Stimulated activated CD4-positive, alpha-beta T cell treated with anti-CD3 and anti-CD28 coated beads, TNF-alpha, amount 100 ng/mL, for 48 hours (primary cell): ENCODE measurements around the gene ELFN1.
"Not testable (repeated sequence)": the region's sequence is repeated elsewhere in the genome, so short reads cannot be mapped to it uniquely, and the experiment has no call there.

Experiments
- DNase-seq, 3 donors: peaks; one replicate each; pipeline ENCODE4 v3.0.0-alpha.2; 2020; ENCODE audit warnings: low read depth in 3 of 3

Gene ELFN1

DNA sequence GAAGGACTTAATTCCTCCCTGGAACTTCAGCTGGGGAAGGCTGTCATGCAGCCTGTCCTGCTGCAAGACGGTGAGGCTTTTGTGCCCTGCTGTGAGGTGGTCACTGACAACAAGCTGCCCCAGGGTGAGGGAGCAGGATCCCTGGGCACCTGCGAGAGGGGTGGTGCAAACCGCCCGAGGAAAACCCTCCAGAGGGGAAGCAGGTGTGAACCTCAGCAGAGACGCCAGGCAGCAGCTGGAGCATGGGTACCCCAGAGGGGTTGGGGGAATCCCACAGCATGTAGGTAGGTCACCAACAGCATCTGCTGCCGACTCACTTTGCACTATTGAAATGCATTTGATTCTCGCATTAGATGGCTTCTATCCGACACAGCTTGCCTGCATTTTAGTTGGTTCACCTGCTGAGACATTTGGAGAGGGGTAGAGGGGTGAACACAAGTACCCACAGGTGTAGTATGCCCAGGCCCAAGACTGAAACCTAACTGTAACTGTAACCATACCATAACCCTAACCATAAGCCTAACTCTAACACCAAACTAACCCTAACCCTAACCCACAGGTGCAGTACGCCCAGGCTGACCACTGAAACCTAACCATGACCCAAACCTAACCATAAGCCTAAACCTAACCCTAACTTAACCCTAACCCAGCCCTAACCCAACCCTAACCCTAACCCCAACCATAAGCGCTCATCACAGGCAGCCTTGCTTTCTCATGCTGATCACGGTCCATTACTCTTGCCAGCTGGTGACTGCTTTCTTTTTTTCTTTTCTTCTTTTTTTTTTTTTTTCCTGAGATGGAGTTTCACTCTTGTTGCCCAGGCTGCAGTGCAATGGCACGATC is 85.9 kb downstream of the ELFN1 start:
- no peak for DNase-seq

- no peak for DNase-seq
These were observed 87.5 kb downstream of the ELFN1 start for GRCh38 chr7:1757601-1758000.

GRCh38 chr7:1758028-1758858 is 88.2 kb downstream of the ELFN1 start:
- peak in 1 of 3 donors; percentile 9 for DNase-seq

DNA sequence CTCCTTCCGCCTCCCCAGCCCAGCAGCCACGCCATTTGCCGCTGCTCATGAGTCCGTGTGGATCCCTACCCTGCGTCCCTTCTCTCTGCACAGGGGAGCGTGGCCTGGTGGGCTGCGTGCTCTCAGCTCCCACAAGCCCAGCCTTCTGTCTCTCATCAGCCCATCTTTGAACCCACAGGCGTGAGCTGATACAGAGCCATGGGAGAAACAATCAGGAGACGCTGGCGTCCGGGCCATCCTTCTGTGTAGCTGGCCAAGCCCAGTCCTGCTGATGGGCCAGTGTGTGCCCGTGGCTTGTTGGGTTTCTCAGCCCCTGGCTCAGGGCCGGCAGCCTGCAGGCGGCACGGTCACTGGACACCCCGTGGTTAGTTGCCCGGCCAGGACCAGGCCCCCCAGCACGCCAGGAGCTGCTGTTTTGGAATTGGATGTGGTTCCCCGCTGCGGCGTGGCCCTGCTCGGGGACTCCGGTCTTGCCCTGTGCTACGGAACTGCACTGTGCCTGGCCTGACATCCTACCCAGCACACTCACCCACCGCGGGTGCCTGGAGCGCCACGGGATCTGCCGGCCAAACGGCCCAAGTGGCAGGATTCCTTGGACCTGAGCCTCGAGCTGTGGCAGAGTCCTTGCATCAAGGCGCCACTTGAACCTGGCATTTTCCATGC is 88.9 kb downstream of the ELFN1 start:
- no peak for DNase-seq

- no peak for DNase-seq
These were observed 91.0 kb downstream of the ELFN1 start for GRCh38 chr7:1761097-1761496.

- DNase-seq = no peak
These were observed 91.7 kb downstream of the ELFN1 start for GRCh38 chr7:1761774-1762173.

DNA sequence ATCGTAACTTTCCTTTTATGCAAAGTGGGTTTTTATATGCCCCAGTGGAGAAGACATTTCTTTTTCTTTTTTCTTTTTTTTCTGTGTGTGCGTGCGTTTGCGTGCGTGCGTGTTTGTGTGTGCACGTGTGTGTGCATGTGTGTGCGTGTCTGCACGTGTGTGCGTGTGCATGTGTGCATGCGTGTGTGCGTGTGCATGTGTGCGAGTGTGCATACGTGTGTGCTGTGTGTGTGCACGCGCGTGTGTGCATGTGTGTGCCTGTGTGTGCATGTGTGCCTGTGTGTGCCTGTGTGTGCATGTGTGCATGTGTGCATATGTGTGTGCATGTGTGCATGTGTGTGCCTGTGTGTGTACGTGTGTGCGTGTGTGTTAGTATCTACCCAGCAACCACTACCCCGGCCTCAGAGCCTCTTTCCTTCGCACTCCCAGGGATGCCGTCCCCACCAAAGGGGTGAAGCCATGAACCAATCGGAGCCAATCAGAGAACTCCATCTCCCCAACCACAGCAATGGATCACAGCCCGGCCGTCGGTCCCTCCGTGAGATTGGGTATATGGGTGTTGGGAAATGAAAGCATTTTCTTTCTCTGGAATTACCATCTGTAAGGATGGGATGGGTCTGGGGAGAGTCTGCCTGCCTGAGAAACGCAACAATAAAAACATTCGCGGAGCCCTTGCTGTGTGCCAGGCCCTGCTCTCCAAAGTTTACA is 92.3 kb downstream of the ELFN1 start:
- no peak for DNase-seq

DNA sequence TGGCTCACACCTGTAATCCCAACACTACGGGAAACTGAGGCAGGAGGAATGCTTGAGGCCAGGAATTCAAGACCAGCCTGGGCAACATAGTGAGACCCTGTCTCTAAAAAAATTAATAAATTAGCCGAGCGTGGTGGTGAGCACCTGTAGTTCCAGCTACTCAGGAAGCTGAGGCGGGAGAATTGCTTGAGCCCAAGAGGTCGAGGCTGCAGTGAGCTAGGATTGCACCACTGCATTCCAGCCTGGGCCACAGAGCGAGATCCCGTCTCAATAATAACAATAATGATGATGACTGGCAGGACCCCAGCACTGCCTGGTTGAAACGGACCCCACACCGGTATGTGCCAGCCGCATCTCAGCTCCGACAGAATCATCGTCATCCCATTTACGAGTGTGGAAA is 93.0 kb downstream of the ELFN1 start:
- no peak for DNase-seq

- DNase-seq = not testable (repeated sequence)
These were observed 93.8 kb downstream of the ELFN1 start for GRCh38 chr7:1763911-1764310.

DNA sequence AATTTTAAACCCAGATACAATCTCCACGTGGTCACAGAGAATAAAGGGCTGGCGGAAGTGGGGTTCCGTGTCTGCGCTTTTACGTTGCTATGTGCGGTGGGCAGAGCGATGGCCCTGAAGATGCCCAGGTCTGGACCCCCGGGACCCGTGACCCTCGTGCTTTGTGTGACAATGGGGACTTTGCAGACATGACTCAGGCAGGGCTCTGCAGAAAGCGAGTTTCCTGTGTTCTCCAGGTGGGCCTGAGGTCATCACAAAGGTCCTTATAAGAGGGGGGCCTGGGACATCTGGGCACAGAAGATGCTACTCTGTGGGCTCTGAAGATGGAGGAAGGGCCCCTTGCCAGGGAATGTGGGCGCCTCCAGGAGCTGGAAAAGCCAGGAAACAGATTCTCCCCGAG is 95.3 kb downstream of the ELFN1 start:
- DNase-seq = no peak

GRCh38 chr7:1767524-1767923 is 97.4 kb downstream of the ELFN1 start:
- no peak for DNase-seq

- DNase-seq = no peak
These were observed 98.8 kb downstream of the ELFN1 start for GRCh38 chr7:1768832-1769231.

GRCh38 chr7:1769286-1770200 is 99.5 kb downstream of the ELFN1 start:
- DNase-seq = no peak

DNA sequence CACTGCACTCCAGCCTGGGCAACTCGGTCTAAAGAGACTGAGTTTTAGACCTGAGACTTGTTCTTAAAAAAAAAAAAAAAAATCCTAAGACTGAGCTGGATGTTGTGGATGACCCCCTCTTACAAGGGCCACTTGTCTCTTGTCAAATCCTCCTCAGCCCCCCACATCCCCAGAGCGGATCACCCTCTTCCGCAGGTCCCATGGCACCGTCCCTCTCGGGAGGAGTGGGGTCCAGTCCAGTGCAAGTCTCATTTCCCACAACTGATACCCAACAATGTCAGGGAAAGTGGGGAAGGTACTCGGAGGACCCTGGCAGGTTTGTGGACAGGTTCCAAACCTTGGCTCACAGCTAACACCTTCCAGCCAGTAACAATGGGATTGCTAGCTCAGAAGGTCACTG is 100.3 kb downstream of the ELFN1 start:
- no peak for DNase-seq

DNA sequence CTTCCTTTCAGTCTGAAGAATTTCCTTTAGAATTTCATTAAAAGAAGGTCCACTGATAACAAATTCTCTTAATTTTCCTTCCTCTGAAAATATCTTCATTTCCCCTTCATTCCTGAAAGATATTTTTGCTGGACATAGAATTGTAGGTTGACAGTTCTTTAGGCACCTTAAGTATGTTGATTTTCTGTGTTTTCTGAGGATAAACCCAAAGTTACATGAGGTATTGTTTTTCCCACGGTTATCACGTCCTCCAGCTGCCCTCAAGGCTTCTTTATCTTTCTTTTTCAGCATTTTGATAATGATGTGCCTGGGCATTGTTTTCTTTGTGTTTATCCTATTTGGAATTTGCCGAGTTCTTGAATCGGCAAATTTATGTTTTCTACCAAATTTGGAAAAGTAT is 105.3 kb downstream of the ELFN1 start:
- no peak for DNase-seq

DNA sequence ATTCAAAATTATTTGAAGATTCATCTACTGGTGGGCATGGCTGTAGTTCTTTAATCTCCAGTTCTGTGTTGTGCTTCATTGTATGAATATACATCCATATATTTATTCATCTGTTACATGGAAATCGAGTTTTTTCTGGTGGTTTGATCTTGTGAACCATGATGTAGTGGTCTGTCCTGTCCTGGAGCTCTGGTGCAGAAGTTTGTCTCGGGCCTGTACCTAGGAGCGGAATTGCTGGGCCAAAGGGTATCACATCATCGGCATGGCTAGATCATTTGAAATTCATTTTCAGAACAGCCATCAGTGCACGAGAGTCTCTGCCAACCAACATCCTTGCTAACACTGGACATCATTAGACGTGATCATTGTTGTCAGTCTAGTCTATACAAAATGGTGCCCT is 107.0 kb downstream of the ELFN1 start:
- DNase-seq = no peak

DNA sequence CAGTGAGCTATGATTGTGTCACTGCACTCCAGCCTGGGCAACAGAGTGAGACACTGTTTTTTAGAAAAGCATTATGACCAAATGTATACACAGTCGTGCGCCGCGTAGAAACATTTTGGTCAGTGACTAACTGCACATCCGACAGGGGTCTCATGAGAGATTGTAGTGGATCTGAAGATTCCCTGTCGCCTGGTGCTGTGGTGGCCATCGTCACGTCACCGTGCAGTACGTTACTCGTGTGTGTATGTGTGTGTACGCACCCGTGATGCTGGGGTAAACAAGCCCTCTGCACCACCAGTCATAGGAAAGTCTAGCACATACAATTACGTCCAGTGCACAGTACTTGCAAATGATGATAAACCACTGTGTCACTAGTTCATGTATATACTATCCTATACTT is 109.4 kb downstream of the ELFN1 start:
- DNase-seq = no peak

DNA sequence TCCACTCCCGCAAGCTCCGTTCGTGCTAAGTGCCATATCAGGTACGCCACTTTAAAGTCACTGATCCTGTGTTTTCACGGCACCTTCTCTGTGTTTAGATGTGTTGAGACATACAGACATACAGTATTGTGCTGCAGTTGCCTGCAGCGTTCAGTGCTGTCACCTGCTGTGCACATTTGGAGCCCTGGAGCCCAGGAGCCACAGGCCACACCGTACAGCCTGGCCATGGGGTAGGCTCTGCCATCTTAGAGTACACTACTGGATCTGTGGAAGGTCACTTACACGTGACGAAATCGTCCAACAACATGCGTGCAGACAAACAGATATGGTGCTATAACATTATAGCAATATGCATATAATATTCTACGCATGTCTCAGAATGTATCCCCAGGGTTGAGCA is 111.3 kb downstream of the ELFN1 start:
- no peak for DNase-seq

- DNase-seq = no peak
These were observed 115.8 kb downstream of the ELFN1 start for GRCh38 chr7:1785839-1786238.

GRCh38 chr7:1787241-1787640 is 117.2 kb downstream of the ELFN1 start:
- no peak for DNase-seq
